ENCODE measurements around the gene OR11H12. TPM values are rescaled to one million over a fixed set of nuclear protein-coding genes. Genes with fewer than 3 reads are reported as not detected.
"Not testable (repeated sequence)": the region's sequence is repeated elsewhere in the genome, so short reads cannot be mapped to it uniquely, and the experiment has no call there.

OR11H12 gene, protein sequence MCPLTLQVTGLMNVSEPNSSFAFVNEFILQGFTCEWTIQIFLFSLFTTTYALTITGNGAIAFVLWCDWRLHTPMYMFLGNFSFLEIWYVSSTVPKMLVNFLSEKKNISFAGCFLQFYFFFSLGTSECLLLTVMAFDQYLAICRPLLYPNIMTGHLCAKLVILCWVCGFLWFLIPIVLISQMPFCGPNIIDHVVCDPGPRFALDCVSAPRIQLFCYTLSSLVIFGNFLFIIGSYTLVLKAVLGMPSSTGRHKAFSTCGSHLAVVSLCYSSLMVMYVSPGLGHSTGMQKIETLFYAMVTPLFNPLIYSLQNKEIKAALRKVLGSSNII
- not detected for total RNA-seq

DNA sequence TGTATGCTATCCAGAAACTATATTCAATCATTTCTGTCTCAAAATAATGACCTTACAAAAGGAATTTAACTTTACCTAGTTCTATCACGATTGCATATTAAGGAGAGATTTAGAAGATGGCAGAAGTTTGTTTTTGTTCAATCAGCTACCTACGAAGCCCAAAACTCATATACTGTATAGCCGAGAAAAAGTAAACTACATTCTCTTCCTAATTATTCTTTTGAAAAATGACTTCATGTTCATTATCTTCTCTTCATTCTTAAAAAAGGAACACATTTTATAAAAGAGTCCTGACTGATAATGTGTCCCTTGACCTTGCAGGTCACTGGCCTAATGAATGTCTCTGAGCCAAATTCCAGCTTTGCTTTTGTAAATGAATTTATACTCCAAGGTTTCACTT lies at the start of gene OR11H12:
TSS of gene OR11H12 (plus strand) at position 301 of the 400 bp plus-strand sequence. CDS start at position 301, 0 bp downstream.
- H3K27ac ChIP-seq, H3K4me3 ChIP-seq, H3K27me3 ChIP-seq, H3K9me3 ChIP-seq, H3K36me3 ChIP-seq, H3K4me1 ChIP-seq, ATAC-seq: not testable (repeated sequence)
- whole genome bisulfite sequencing, 2 donors (ENCODE audit: low coverage in 1 of 2): no CpG with 5 or more reads among the region's 3 CpGs

DNA sequence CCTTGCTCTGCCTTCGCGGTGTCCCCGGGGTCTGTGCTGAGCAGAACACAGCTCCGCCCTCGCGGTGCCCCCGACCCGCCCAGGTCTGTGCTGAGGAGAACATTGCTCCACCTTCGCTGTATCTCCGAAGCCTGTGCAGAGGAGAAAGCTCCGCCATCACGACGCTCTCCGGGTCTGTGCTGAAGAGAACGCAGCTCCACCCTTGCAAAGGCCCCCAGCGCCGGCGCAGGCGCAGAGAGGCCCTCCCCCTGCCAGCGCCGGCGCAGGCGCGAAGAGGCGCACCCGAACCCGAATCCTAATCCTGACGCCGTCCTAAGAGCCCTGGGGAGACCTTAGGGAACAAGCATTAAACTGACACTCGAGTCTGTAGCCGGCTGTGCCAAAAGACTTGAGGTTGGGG lies 18.0 kb upstream of the OR11H12 start:
- H3K9me3 ChIP-seq, H3K4me1 ChIP-seq, H3K27me3 ChIP-seq, H3K36me3 ChIP-seq, H3K4me3 ChIP-seq, H3K27ac ChIP-seq, ATAC-seq: not testable (repeated sequence)
- WGBS, 2 donors (ENCODE audit: low coverage in 1 of 2): no CpG with 5 or more reads among the region's 31 CpGs

- not testable (repeated sequence) for H3K9me3 ChIP-seq, H3K4me1 ChIP-seq, H3K36me3 ChIP-seq, ATAC-seq, H3K4me3 ChIP-seq, H3K27ac ChIP-seq, H3K27me3 ChIP-seq
- WGBS, 2 donors (ENCODE audit: low coverage in 1 of 2): no CpG with 5 or more reads among the region's 32 CpGs
These were observed 25.8 kb downstream of the OR11H12 start for GRCh38 chr14:18626610-18627213.

- not testable (repeated sequence) for H3K27ac ChIP-seq, H3K9me3 ChIP-seq, ATAC-seq, H3K4me1 ChIP-seq, H3K27me3 ChIP-seq, H3K4me3 ChIP-seq, H3K36me3 ChIP-seq
- no CpG with 5 or more reads among the region's 11 CpGs for WGBS, 2 donors (ENCODE audit: low coverage in 1 of 2)
These were observed 35.1 kb downstream of the OR11H12 start for GRCh38 chr14:18636066-18636465.

- not testable (repeated sequence) for H3K27ac ChIP-seq, H3K36me3 ChIP-seq, H3K27me3 ChIP-seq, H3K9me3 ChIP-seq, H3K4me1 ChIP-seq, H3K4me3 ChIP-seq, ATAC-seq
These were observed 37.1 kb downstream of the OR11H12 start for GRCh38 chr14:18638032-18638431.

- not testable (repeated sequence) for H3K4me3 ChIP-seq, H3K27ac ChIP-seq, H3K4me1 ChIP-seq, H3K27me3 ChIP-seq, ATAC-seq, H3K9me3 ChIP-seq, H3K36me3 ChIP-seq
- 0% methylated on average over 1 of the region's 4 CpGs; no CpG with 5 or more reads in 1 of the 2 donors for WGBS, 2 donors (ENCODE audit: low coverage in 1 of 2)
These were observed 37.9 kb downstream of the OR11H12 start for GRCh38 chr14:18638785-18639184.

DNA sequence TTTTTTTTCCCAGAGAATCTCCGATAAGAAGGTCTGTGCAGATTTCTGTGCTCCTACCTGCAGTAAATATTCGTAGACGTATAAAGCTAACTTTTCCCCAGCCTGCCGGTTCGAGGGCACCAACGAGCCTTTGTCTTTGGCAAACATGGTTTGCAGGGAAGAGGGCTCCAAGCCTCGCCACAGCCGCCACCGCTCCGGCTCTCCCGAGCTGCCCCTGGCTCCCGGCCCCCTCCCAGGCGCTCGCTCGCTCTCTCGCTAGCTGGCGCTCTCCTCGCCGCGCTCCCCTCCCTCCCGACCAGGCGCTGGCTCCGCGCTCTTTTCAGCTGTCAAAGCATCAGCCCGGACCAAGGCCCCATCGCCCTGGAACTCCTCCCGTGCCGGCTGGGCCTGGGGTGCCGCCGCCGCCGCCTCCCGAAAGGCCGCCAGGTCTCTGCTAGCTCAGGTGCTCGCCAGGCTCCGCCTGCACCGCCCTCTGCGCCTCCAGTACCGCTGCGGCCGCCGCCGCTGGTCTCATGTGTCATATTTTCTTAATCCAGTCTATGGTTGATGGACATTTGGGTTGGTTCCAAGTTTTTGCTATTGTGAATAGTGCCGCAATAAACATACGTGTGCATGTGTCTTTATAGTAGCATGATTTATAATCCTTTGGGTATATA lies 45.3 kb downstream of the OR11H12 start:
- not testable (repeated sequence) for H3K36me3 ChIP-seq, ATAC-seq, H3K4me1 ChIP-seq, H3K27ac ChIP-seq, H3K9me3 ChIP-seq, H3K4me3 ChIP-seq, H3K27me3 ChIP-seq
- WGBS, 2 donors (ENCODE audit: low coverage in 1 of 2): no CpG with 5 or more reads among the region's 45 CpGs

Small RNA genes within 50 kb of the gene (small RNA-seq; reads per million reads assigned to genes)
- 0 reads per million in 4 donors for gene CR383656.6
- gene CR383656.7: 0 reads per million in 4 donors
- 0 reads per million in 4 donors for gene CR383656.9
